GM23338 (cell line): ENCODE measurements around the gene CASP1. TPM values are rescaled to one million over a fixed set of nuclear protein-coding genes. Genes with fewer than 3 reads are reported as not detected.
"Not testable (repeated sequence)": the region's sequence is repeated elsewhere in the genome, so short reads cannot be mapped to it uniquely, and the experiment has no call there.

Experiments
- ATAC-seq: fragments of 200-7000 bp; cut with Tn5 transposase; 3 replicates; pipeline ENCODE4 v1.9.1; 2020
- DNase-seq: peaks from one replicate; pipeline ENCODE4 v3.0.0-alpha.2; 2015; ENCODE audit warnings: low spot score
- H2AFZ ChIP-seq: fragments of 200-600 bp; sonication (generic); 2 replicates; pipeline ENCODE4 v1.8.0; 2016; ENCODE audit warnings: antibody characterized with exemption, mild to moderate bottlenecking, moderate library complexity
- H3F3A ChIP-seq: fragments of 200-600 bp; sonication (generic); replicated peaks from 2 replicates; pipeline ENCODE4 v1.8.0; 2017; ENCODE audit warnings: antibody characterized with exemption, mixed run types, low read depth
- H3K27ac ChIP-seq: fragments of 200-600 bp; sonication (generic); 2 replicates; pipeline ENCODE4 v1.6.1; 2016; ENCODE audit warnings: low read depth
- H3K27me3 ChIP-seq: fragments of 200-600 bp; sonication (generic); 2 replicates; pipeline ENCODE4 v1.8.0; 2016; ENCODE audit warnings: mild to moderate bottlenecking, mixed run types, moderate library complexity; ENCODE audit not compliant: insufficient read depth
- H3K36me3 ChIP-seq: fragments of 200-600 bp; sonication (generic); 2 replicates; pipeline ENCODE4 v1.8.0; 2016; ENCODE audit warnings: mild to moderate bottlenecking; ENCODE audit not compliant: insufficient read depth
- H3K4me1 ChIP-seq: fragments of 200-600 bp; sonication (generic); 2 replicates; pipeline ENCODE4 v1.8.0; 2016; ENCODE audit warnings: mild to moderate bottlenecking, moderate library complexity; ENCODE audit not compliant: insufficient read depth
- H3K4me2 ChIP-seq: fragments of 200-600 bp; sonication (generic); 2 replicates; pipeline ENCODE4 v1.7.1; 2017; ENCODE audit warnings: mixed run types
- H3K4me3 ChIP-seq: fragments of 200-600 bp; sonication (generic); 2 replicates; pipeline ENCODE4 v1.6.1; 2016; ENCODE audit warnings: mixed run types
- H3K79me2 ChIP-seq: fragments of 200-600 bp; sonication (generic); replicated peaks from 2 replicates; pipeline ENCODE4 v1.8.0; 2017; ENCODE audit warnings: mild to moderate bottlenecking; ENCODE audit not compliant: insufficient read depth
- H3K9me2 ChIP-seq: fragments of 200-600 bp; sonication (generic); 2 replicates; pipeline ENCODE4 v1.8.0; 2017; ENCODE audit not compliant: insufficient read depth
- H4K20me1 ChIP-seq: fragments of 200-600 bp; sonication (generic); replicated peaks from 2 replicates; pipeline ENCODE4 v1.8.0; 2017; ENCODE audit warnings: mild to moderate bottlenecking; ENCODE audit not compliant: insufficient read depth
- H3K27ac Mint-ChIP-seq: 2 replicates; pipeline ENCODE4 v1.8.0; 2020; ENCODE audit warnings: inconsistent platforms, mild to moderate bottlenecking, moderate library complexity, mixed read lengths
- H3K27me3 Mint-ChIP-seq: 3 replicates; pipeline ENCODE4 v1.8.0; 2022; ENCODE audit warnings: low read depth, mild to moderate bottlenecking, moderate library complexity, mixed read lengths, inconsistent platforms; ENCODE audit not compliant: insufficient read depth, poor library complexity
- H3K36me3 Mint-ChIP-seq: 3 replicates; pipeline ENCODE4 v1.8.0; 2021; ENCODE audit warnings: low read depth, mild to moderate bottlenecking, inconsistent platforms, moderate library complexity, mixed read lengths
- H3K4me1 Mint-ChIP-seq: 3 replicates; pipeline ENCODE4 v1.8.0; 2020; ENCODE audit warnings: mild to moderate bottlenecking, inconsistent platforms, mixed read lengths
- H3K4me3 Mint-ChIP-seq: 3 replicates; pipeline ENCODE4 v1.8.0; 2021; ENCODE audit warnings: moderate library complexity, mild to moderate bottlenecking, inconsistent platforms, mixed read lengths
- H3K9me3 Mint-ChIP-seq: 3 replicates; pipeline ENCODE4 v1.8.0; 2020; ENCODE audit warnings: moderate library complexity, mild to moderate bottlenecking, inconsistent platforms, mixed read lengths
- CREB1 ChIP-seq: fragments of 250-450 bp; sonication (Bioruptor Pico); IDR thresholded peaks from 2 replicates; pipeline ENCODE4 v1.5.0; 2020; ENCODE audit warnings: low read depth, mild to moderate bottlenecking, moderate library complexity
- CTCF ChIP-seq, 2 experiments: fragments of 200-600 bp in 1 of 2; sonication (generic) in 1 of 2; conservative IDR thresholded peaks; 2 replicates each; pipeline versions ENCODE4 v1.5.1 to v1.6.1; 2016 to 2017; ENCODE audit warnings: antibody characterized with exemption in 2 of 2, low read depth in 2 of 2, mild to moderate bottlenecking in 2 of 2, moderate library complexity in 1 of 2
- EZH2phosphoT487 ChIP-seq: fragments of 200-600 bp; sonication (generic); IDR thresholded peaks from one replicate; pipeline ENCODE4 v1.8.1; 2018; ENCODE audit warnings: antibody characterized with exemption; ENCODE audit not compliant: unreplicated experiment
- NANOG ChIP-seq: IDR thresholded peaks from 2 replicates; pipeline ENCODE4 v1.6.1; 2016; ENCODE audit warnings: antibody characterized with exemption, borderline replicate concordance
- POLR2AphosphoS5 ChIP-seq: IDR thresholded peaks from 2 replicates; pipeline ENCODE4 v1.6.1; 2016; ENCODE audit warnings: antibody characterized with exemption, low read depth
- REST ChIP-seq: IDR thresholded peaks from one replicate; pipeline ENCODE4 v1.6.1; 2018; ENCODE audit warnings: antibody characterized with exemption; ENCODE audit not compliant: unreplicated experiment
- ZNF462 ChIP-seq: fragments of 250-450 bp; sonication (Bioruptor Pico); IDR thresholded peaks from 2 replicates; pipeline ENCODE4 v1.5.0; 2020; ENCODE audit warnings: mild to moderate bottlenecking, moderate library complexity
- polyA plus RNA-seq: library from polyadenylated mRNA; unstranded; fragments of >200 nt; fragmentation: Nextera tagmentation; extraction: Ambion mirVana; gene quantifications from 2 replicates; pipeline ENCODE4 v1.2.1, GENCODE V29; 2016
- total RNA-seq: library from RNA; depleted of rRNA; stranded (reverse); fragments of >200 nt; shearing (Covaris generic); gene quantifications from 2 replicates; pipeline ENCODE4 v1.2.3, GENCODE V29; 2014

The CASP1 gene
- total and polyA plus RNA-seq, 2 experiments from 2014 or later = 0.10 TPM; not detected in 1

- not testable (repeated sequence) for H3K9me3 Mint-ChIP-seq, H3K4me3 ChIP-seq, H3K79me2 ChIP-seq, H3K4me2 ChIP-seq, H3K27ac Mint-ChIP-seq, H3K4me1 ChIP-seq, H3K36me3 Mint-ChIP-seq, H3K27me3 Mint-ChIP-seq, H3K27ac ChIP-seq, H3K27me3 ChIP-seq, H4K20me1 ChIP-seq, H3K36me3 ChIP-seq, H3K4me1 Mint-ChIP-seq, DNase-seq, ATAC-seq, H2AFZ ChIP-seq, H3F3A ChIP-seq, H3K4me3 Mint-ChIP-seq
- peaks cover 15% of the 10 kb centered on the region; the same call in 1 of the 2 replicates for H3K9me2 ChIP-seq
Observed at GRCh38 chr11:105034388-105034787, 556 bp downstream of the CASP1 start.

GRCh38 chr11:105033781-105034180 lies 1.2 kb downstream of the CASP1 start:
- no peak overlapping the region for H3K27ac ChIP-seq
- no peaks in the 10 kb centered on the region for H4K20me1 ChIP-seq
- no peak overlapping the region for H3K4me2 ChIP-seq
- no peaks in the 10 kb centered on the region for H3K4me1 ChIP-seq
- H3F3A ChIP-seq = no peaks in the 10 kb centered on the region
- no peak overlapping the region for H3K4me3 ChIP-seq
- ATAC-seq (no peak), DNase-seq (no peak)
- no peaks in the 10 kb centered on the region for H3K27me3 ChIP-seq
- no peaks in the 10 kb centered on the region for H3K79me2 ChIP-seq
- Mint-ChIP-seq H3K9me3 (no peaks in the 10 kb centered on the region; the same call in 2 of the 3 replicates), H3K4me1 (no peaks in the 10 kb centered on the region; the same call in 2 of the 3 replicates), H3K27me3 (peaks cover 3% of the 10 kb centered on the region), H3K36me3 (peaks cover 9% of the 10 kb centered on the region; the same call in 2 of the 3 replicates), H3K27ac (no peak overlapping the region), H3K4me3 (no peak overlapping the region)
- no peaks in the 10 kb centered on the region for H3K36me3 ChIP-seq
- no peak overlapping the region for H2AFZ ChIP-seq
- H3K9me2 ChIP-seq = peaks cover 13% of the 10 kb centered on the region; the same call in 1 of the 2 replicates
- TF ChIP-seq POLR2AphosphoS5 (no peak), CREB1 (CRISPR knock-in tag) (no peak), ZNF462 (CRISPR knock-in tag) (no peak), NANOG (no peak), CTCF (conservative IDR thresholded peaks at IDR 0.05; ENCODE audit: low read depth in 2 of 2) (no peak), EZH2phosphoT487 (no peak), REST (no peak)
